Measurements from ENCODE around the gene KRT86.

DNA sequence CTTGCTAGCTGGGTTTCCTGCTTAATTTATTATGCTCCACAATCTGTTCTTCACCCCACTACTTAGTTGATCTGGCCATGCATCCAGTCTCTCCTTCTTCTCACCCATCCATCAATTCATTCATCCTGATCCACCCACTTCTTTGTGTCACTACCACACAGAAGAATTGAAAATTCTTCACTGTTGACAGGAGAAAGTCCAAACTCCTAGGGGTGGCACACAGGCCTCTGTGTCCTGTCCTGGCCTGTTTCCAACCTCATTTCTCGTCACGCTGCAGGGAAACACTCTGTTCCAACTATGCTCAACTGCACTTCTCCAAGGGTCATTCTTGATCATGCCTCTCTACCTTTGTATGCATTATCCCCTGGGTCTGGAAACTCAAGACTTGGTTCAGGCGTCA, 57.4 kb downstream of the KRT86 start:
- TF ChIP-seq, protein P1, sequence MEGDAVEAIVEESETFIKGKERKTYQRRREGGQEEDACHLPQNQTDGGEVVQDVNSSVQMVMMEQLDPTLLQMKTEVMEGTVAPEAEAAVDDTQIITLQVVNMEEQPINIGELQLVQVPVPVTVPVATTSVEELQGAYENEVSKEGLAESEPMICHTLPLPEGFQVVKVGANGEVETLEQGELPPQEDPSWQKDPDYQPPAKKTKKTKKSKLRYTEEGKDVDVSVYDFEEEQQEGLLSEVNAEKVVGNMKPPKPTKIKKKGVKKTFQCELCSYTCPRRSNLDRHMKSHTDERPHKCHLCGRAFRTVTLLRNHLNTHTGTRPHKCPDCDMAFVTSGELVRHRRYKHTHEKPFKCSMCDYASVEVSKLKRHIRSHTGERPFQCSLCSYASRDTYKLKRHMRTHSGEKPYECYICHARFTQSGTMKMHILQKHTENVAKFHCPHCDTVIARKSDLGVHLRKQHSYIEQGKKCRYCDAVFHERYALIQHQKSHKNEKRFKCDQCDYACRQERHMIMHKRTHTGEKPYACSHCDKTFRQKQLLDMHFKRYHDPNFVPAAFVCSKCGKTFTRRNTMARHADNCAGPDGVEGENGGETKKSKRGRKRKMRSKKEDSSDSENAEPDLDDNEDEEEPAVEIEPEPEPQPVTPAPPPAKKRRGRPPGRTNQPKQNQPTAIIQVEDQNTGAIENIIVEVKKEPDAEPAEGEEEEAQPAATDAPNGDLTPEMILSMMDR (IDR thresholded peaks at IDR 0.05; ENCODE audit: low read depth, low read length) = no peak
- TF ChIP-seq POLR2A (IDR thresholded peaks at IDR 0.05; ENCODE audit: extremely low read depth, insufficient read length) (no peak), MYC (IDR thresholded peaks at IDR 0.05; ENCODE audit: low read depth, low read length) (no peak)
- TF ChIP-seq, protein P2, sequence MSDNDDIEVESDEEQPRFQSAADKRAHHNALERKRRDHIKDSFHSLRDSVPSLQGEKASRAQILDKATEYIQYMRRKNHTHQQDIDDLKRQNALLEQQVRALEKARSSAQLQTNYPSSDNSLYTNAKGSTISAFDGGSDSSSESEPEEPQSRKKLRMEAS (IDR thresholded peaks at IDR 0.05; ENCODE audit: low read depth, low read length) = no peak

Measured in NB4 (cell line).